Measurements from ENCODE around the gene SEC61A2.

- no peak for TF ChIP-seq GTF2F1 (IDR thresholded peaks at IDR 0.05; ENCODE audit: borderline replicate concordance, low read depth, low read length)
- TF ChIP-seq CTCF (IDR thresholded peaks at IDR 0.05; ENCODE audit: control extremely low read depth in 1 of 3, insufficient read depth in 1 of 3, low read depth in 1 of 3, low read length in 3 of 3) = no peak
- TF ChIP-seq ZNF274 (IDR thresholded peaks at IDR 0.05; ENCODE audit: borderline replicate concordance, extremely low read depth, low read length) = no peak
- no peak for TF ChIP-seq EP300 (IDR thresholded peaks at IDR 0.05; ENCODE audit: borderline replicate concordance in 1 of 2, low read depth in 2 of 2, low read length in 2 of 2)
- TF ChIP-seq MAFK (IDR thresholded peaks at IDR 0.05; ENCODE audit: low read depth, low read length) = no peak
- TF ChIP-seq RAD21 (IDR thresholded peaks at IDR 0.05 in 1 of 2, conservative IDR thresholded peaks at IDR 0.05 in 1 of 2; ENCODE audit: low read depth in 2 of 2, low read length in 2 of 2) = no peak
- no peak for TF ChIP-seq CHD1 (IDR thresholded peaks at IDR 0.05; ENCODE audit: low read depth, low read length)
- no peak for TF ChIP-seq RNF2 (IDR thresholded peaks at IDR 0.05; ENCODE audit: borderline replicate concordance, low read depth, low read length, missing control alignments, poor library complexity, severe bottlenecking)
- TF ChIP-seq SP1 (IDR thresholded peaks at IDR 0.05; ENCODE audit: low read depth, low read length) = no peak
Observed at GRCh38 chr10:12156367-12157123, 27.1 kb downstream of the SEC61A2 start.

All from H1 (cell line).